GM12874 (cell line): Measurements from ENCODE around the gene SPINT2.

Experiments
- CTCF ChIP-seq: IDR thresholded peaks from 2 replicates; pipeline ENCODE4 v1.5.1; 2011; ENCODE audit warnings: low read depth, mild to moderate bottlenecking, control low read depth, low read length, moderate library complexity; ENCODE audit not compliant: insufficient read depth

SPINT2 gene

DNA sequence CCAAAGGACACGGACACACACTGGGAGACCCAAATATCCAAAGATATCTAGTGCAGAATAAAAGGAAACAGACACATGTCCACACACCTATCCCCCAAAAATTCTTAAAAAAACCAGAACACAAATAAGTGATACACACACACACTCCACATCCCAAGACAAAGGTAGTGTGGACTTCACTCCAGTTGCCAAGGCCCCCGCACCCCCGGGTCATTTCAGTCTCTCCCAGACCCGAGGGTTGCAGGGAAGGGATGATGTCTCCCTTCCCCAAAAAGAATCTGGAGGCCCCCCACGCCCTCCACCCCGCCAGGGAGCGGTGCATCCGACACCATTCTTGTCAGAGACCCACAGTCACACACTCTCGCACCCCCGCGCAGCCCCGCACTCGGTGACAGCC is 40.8 kb upstream of the SPINT2 start:
- TF ChIP-seq CTCF, result no peak

GRCh38 chr19:38224014-38224862 is 40.1 kb upstream of the SPINT2 start, which contains the start of gene DPF1:
DPF1 (minus strand) TSS chr19:38224222; CDS start chr19:38224142, 80 bp downstream.
- peak; percentile 29; the same call in 1 of the 2 replicates for TF ChIP-seq CTCF

- TF ChIP-seq CTCF, result no peak
These were observed 36.9 kb upstream of the SPINT2 start for GRCh38 chr19:38227287-38228004.

- TF ChIP-seq CTCF, result no peak
These were observed 36.4 kb upstream of the SPINT2 start for GRCh38 chr19:38228005-38228377.

DNA sequence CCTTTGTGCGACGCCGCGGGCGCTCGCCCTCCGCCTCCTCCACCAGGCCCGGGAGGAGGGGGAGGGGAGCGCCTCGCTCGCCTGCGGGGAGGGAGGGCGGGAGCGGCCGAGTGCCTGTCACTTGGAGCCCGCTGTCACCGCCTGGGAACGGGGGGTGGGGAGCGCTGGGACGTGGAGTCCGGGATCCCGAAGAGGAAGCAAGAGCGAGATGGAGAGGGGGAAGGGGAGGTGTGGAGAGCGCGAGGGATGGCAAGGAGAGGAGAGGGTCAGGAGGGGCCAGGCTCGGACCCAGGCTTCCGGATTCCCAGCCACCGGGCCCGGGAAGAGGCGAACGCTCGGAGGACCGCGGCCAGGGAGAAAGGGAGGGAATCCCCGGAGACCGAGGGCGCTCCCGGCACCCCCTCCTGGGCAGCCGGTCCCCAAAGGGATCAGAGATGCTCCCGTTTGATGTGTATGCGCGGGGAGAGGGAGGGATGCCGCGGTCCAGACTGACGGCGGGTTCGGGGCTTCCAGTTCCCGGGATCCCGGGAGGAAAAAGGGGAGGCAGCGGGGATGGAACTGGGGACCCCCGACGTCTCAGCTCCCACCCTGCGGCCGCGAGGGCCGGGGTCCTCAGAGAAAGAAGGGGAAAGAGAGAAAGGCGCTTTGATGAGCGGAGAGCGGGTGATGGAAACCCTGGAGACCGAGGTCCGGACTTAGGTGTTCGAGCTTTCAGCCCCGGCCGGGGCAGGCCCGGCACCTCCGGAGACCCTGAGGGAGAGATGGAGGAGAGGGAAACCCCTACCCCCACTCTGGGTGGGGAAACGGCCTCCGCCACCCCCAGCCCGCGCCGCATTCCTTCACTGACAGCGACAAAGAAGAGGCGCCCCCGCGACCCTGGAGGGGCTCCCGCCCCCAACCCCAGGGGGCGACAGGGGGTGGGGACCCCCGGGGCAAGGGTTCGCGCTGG is 35.6 kb upstream of the SPINT2 start:
- TF ChIP-seq CTCF, result no peak

- TF ChIP-seq CTCF, result no peak
These were observed 34.7 kb upstream of the SPINT2 start for GRCh38 chr19:38229585-38230073.
